H1 (cell line): ENCODE data around the gene SBK1. TPM values are rescaled to one million over a fixed set of nuclear protein-coding genes. Genes with fewer than 3 reads are reported as not detected.

Source experiments
- CHD2 ChIP-seq: IDR thresholded peaks from 2 replicates; pipeline ENCODE4 v1.6.1; 2012; ENCODE audit warnings: low read length, improper control_type of control experiment
- CHD7 ChIP-seq: fragments of 300-600 bp; sonication (generic); IDR thresholded peaks from 2 replicates; pipeline ENCODE4 v1.7.1; 2012; ENCODE audit warnings: low read length, moderate library complexity, mild to moderate bottlenecking, inconsistent platforms; ENCODE audit not compliant: insufficient replicate concordance
- EZH2 ChIP-seq: fragments of 200-600 bp; sonication (generic); IDR thresholded peaks from 2 replicates; pipeline ENCODE4 v1.7.1; 2012; ENCODE audit warnings: low read depth, mild to moderate bottlenecking, moderate library complexity, low read length, inconsistent platforms; ENCODE audit not compliant: severe bottlenecking
- KDM1A ChIP-seq: fragments of 200-600, 300-600 bp; sonication (generic); IDR thresholded peaks from 2 replicates; pipeline ENCODE4 v1.7.1; 2016; ENCODE audit warnings: mild to moderate bottlenecking, low read length, borderline replicate concordance
- KDM4A ChIP-seq: IDR thresholded peaks from one replicate; pipeline ENCODE4 v1.7.1; 2012; ENCODE audit warnings: low read depth, mild to moderate bottlenecking, moderate library complexity, low read length, inconsistent platforms; ENCODE audit not compliant: severe bottlenecking
- RBBP5 ChIP-seq: IDR thresholded peaks from 2 replicates; pipeline ENCODE4 v1.7.1; 2012; ENCODE audit warnings: low read depth, mild to moderate bottlenecking, inconsistent platforms, low read length, moderate library complexity, borderline replicate concordance
- polyA plus RNA-seq, 7 experiments: library from polyadenylated mRNA; depleted of rRNA in 3 of 7; stranded (reverse) in 5 of 7; unstranded in 2 of 7; fragments of >200 nt in 5 of 7; fragments of 200-250 nt in 2 of 7; gene quantifications; 1 replicate in 5 of 7; 2 replicates in 1 of 7; 4 replicates in 1 of 7; pipeline versions ENCODE4 v1.2.1 to v1.2.3, GENCODE V29; 2011 to 2013; ENCODE audit warnings: missing spikeins in 2 of 7, mixed read lengths in 2 of 7
- total RNA-seq: library from RNA; stranded (reverse); fragmentation: NEBNext Ultra II Directional; extraction: Animal tissue kit (Norgen Biotek cat#: 25700); gene quantifications from 2 replicates; pipeline ENCODE4 v1.2.1, GENCODE V29; 2021
- TF ChIP-seq, protein P1 (sequence below), 3 experiments: IDR thresholded peaks; 1 replicate in 2 of 3; 2 replicates in 1 of 3; pipeline versions ENCODE4 v1.5.1 to v1.6.1; 2011; ENCODE audit warnings: low read length in 3 of 3, mild to moderate bottlenecking in 3 of 3, inconsistent platforms in 2 of 3, low read depth in 1 of 3, moderate library complexity in 1 of 3; ENCODE audit not compliant: insufficient read depth in 1 of 3; ENCODE audit errors: control extremely low read depth in 1 of 3

SBK1 gene
- total and polyA plus RNA-seq, 2 of the 8 experiments (the other 6 are each of a cell fraction or from before 2014, with no cell fraction given): 18.2 to 73.9 TPM

DNA sequence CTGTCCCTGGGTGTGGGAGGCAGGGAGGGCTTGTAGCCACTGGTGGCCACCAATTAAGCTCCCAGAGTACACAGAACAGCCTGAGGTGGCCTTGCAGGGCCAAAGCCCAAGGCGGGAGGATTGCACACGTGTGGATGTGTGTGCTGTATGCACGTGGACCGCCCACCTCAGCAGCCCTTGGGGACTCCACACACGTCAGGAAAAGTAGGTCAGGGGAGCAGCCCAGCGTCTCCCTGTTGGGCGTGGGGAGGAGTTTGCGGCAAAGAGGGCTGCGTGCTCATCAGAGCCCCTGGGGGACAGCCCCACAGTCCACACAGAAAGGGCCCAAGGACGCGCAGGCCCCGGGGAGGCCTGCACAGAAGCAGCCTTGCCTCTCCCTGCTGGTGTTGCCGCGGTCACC is 19.6 kb downstream of the SBK1 start (continued):
- TF ChIP-seq CHD7: no peak
- TF ChIP-seq KDM1A: no peak
- TF ChIP-seq KDM4A: no peak
- no peak for TF ChIP-seq CHD2
- no peak for TF ChIP-seq RBBP5
- no peak for TF ChIP-seq EZH2
- TF ChIP-seq, protein P1, sequence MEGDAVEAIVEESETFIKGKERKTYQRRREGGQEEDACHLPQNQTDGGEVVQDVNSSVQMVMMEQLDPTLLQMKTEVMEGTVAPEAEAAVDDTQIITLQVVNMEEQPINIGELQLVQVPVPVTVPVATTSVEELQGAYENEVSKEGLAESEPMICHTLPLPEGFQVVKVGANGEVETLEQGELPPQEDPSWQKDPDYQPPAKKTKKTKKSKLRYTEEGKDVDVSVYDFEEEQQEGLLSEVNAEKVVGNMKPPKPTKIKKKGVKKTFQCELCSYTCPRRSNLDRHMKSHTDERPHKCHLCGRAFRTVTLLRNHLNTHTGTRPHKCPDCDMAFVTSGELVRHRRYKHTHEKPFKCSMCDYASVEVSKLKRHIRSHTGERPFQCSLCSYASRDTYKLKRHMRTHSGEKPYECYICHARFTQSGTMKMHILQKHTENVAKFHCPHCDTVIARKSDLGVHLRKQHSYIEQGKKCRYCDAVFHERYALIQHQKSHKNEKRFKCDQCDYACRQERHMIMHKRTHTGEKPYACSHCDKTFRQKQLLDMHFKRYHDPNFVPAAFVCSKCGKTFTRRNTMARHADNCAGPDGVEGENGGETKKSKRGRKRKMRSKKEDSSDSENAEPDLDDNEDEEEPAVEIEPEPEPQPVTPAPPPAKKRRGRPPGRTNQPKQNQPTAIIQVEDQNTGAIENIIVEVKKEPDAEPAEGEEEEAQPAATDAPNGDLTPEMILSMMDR (IDR thresholded peaks at IDR 0.05; ENCODE audit: control extremely low read depth in 1 of 3, insufficient read depth in 1 of 3, low read depth in 1 of 3, low read length in 3 of 3): no peak
- TF ChIP-seq, all 59 proteins: peak for 0
